Uterus (tissue), 2 donors: ENCODE results near the gene PRTN3.

Source experiments
- CTCF ChIP-seq, 4 experiments: fragments of 200-600 bp in 2 of 4; fragments of 450-650 bp in 2 of 4; sonication (generic) in 2 of 4; IDR thresholded peaks; one replicate each; pipeline ENCODE4 v1.5.1; 2016 to 2019; ENCODE audit warnings: antibody characterized with exemption in 4 of 4, mild to moderate bottlenecking in 2 of 4, moderate library complexity in 1 of 4
- POLR2A ChIP-seq, 2 donors: fragments of 450-650 bp; IDR thresholded peaks; one replicate each; pipeline ENCODE4 v1.6.1; 2016; ENCODE audit warnings: antibody characterized with exemption in 2 of 2, mild to moderate bottlenecking in 1 of 2, moderate library complexity in 1 of 2

- TF ChIP-seq POLR2A (IDR thresholded peaks at IDR 0.05): no peak
- TF ChIP-seq CTCF (IDR thresholded peaks at IDR 0.05): no peak
Observed at GRCh38 chr19:800360-801029, 40.3 kb upstream of the PRTN3 start.
